HL-60 (cell line): ENCODE results near the gene POMP.
"Not testable (repeated sequence)": the region's sequence is repeated elsewhere in the genome, so short reads cannot be mapped to it uniquely, and the experiment has no call there.

Source experiments
- DNase-seq, 2 experiments: peaks; one replicate each; pipeline ENCODE4 v3.0.0-alpha.2; 2010 to 2020; ENCODE audit warnings: low read depth in 1 of 2, low spot score in 1 of 2
- H3K27ac ChIP-seq: fragments of 250-450 bp; sonication (Bioruptor Pico); replicated peaks from 2 replicates; pipeline ENCODE4 v1.5.1; 2020; ENCODE audit warnings: mild to moderate bottlenecking, moderate library complexity
- H3K27me3 ChIP-seq: fragments of 250-450 bp; sonication (Bioruptor Pico); 2 replicates; pipeline ENCODE4 v1.5.1; 2021; ENCODE audit warnings: mild to moderate bottlenecking, moderate library complexity; ENCODE audit not compliant: insufficient read depth, poor library complexity, severe bottlenecking
- H3K4me3 ChIP-seq: replicated peaks from 2 replicates; pipeline ENCODE4 v1.5.1; 2011; ENCODE audit warnings: mild to moderate bottlenecking, control low read depth, low read length; ENCODE audit not compliant: insufficient read depth
- CTCF ChIP-seq: IDR thresholded peaks from one replicate; pipeline ENCODE4 v1.5.1; 2011; ENCODE audit warnings: low read length, control low read depth, inconsistent platforms; ENCODE audit not compliant: insufficient read depth
- GABPA ChIP-seq: IDR thresholded peaks from 2 replicates; pipeline ENCODE4 v1.6.1; 2012; ENCODE audit warnings: low read depth
- POLR2AphosphoS5 ChIP-seq: IDR thresholded peaks from 2 replicates; pipeline ENCODE4 v1.6.1; 2012; ENCODE audit warnings: low read depth
- REST ChIP-seq: IDR thresholded peaks from 2 replicates; pipeline ENCODE4 v1.6.1; 2012; ENCODE audit warnings: low read depth; ENCODE audit not compliant: insufficient replicate concordance
- SPI1 ChIP-seq: IDR thresholded peaks from 2 replicates; pipeline ENCODE4 v1.6.1; 2012; ENCODE audit warnings: low read depth, mild to moderate bottlenecking, borderline replicate concordance

Gene POMP

GRCh38 chr13:28679628-28680027, 20.7 kb downstream of the POMP start:
- no peak overlapping the region for H3K4me3 ChIP-seq
- no peak overlapping the region for H3K27ac ChIP-seq
- TF ChIP-seq GABPA: no peak
- no peak for TF ChIP-seq REST
- TF ChIP-seq POLR2AphosphoS5: no peak
- TF ChIP-seq SPI1: no peak
- TF ChIP-seq CTCF: no peak
- DNase-seq: no peak
- no peaks in the 10 kb centered on the region for H3K27me3 ChIP-seq

- DNase-seq: no peak
- no peak overlapping the region for H3K4me3 ChIP-seq
- no peak overlapping the region for H3K27ac ChIP-seq
- TF ChIP-seq POLR2AphosphoS5 (no peak), CTCF (no peak), SPI1 (no peak), REST (no peak), GABPA (no peak)
- no peaks in the 10 kb centered on the region for H3K27me3 ChIP-seq
Observed at GRCh38 chr13:28680541-28680940, 21.6 kb downstream of the POMP start.

- not testable (repeated sequence) for DNase-seq, H3K27me3 ChIP-seq, H3K4me3 ChIP-seq, H3K27ac ChIP-seq
Observed at GRCh38 chr13:28683169-28683568, 24.2 kb downstream of the POMP start.

- no peaks in the 10 kb centered on the region for H3K27me3 ChIP-seq
- H3K4me3 ChIP-seq: no peak overlapping the region
- TF ChIP-seq SPI1 (no peak), POLR2AphosphoS5 (no peak), CTCF (no peak), REST (no peak), GABPA (no peak)
- no peak overlapping the region for H3K27ac ChIP-seq
- no peak for DNase-seq
Observed at GRCh38 chr13:28684257-28684656, 25.3 kb downstream of the POMP start.
